H9 (cell line): ENCODE measurements around the gene PSMD10. TPM values are rescaled to one million over a fixed set of nuclear protein-coding genes. Genes with fewer than 3 reads are reported as not detected.

Experiments
- DNase-seq: peaks from one replicate; pipeline ENCODE4 v3.0.0-alpha.2; 2017
- H2AFZ ChIP-seq: one replicate; pipeline ENCODE4 v1.6.1; 2013; ENCODE audit warnings: mild to moderate bottlenecking, low read length, control low read depth, moderate library complexity
- H2AK5ac ChIP-seq: 2 replicates; pipeline ENCODE4 v1.6.1; 2013; ENCODE audit warnings: low read length, control low read depth, mixed read lengths; ENCODE audit not compliant: insufficient read length
- H2BK120ac ChIP-seq: one replicate; pipeline ENCODE4 v1.6.1; 2013; ENCODE audit warnings: low read depth, mild to moderate bottlenecking, low read length, control low read depth, inconsistent platforms; ENCODE audit not compliant: poor library complexity, severe bottlenecking
- H2BK12ac ChIP-seq: 2 replicates; pipeline ENCODE4 v1.6.1; 2013; ENCODE audit warnings: low read length, control low read depth, mixed read lengths, low read depth; ENCODE audit not compliant: insufficient read length
- H2BK15ac ChIP-seq: 2 replicates; pipeline ENCODE4 v1.6.1; 2013; ENCODE audit warnings: low read depth, low read length, control low read depth
- H2BK20ac ChIP-seq: one replicate; pipeline ENCODE4 v1.6.1; 2013; ENCODE audit warnings: low read depth, mild to moderate bottlenecking, low read length, control low read depth, inconsistent platforms; ENCODE audit not compliant: poor library complexity, severe bottlenecking
- H2BK5ac ChIP-seq: 2 replicates; pipeline ENCODE4 v1.6.1; 2013; ENCODE audit warnings: low read length, control low read depth, mixed read lengths; ENCODE audit not compliant: insufficient read length
- H3K14ac ChIP-seq: 2 replicates; pipeline ENCODE4 v1.6.1; 2013; ENCODE audit warnings: low read length, control low read depth; ENCODE audit not compliant: insufficient read depth
- H3K18ac ChIP-seq: 2 replicates; pipeline ENCODE4 v1.6.1; 2013; ENCODE audit warnings: low read depth, mild to moderate bottlenecking, mixed read lengths, low read length, control low read depth; ENCODE audit not compliant: insufficient read length
- H3K23ac ChIP-seq: 2 replicates; pipeline ENCODE4 v1.6.1; 2013; ENCODE audit warnings: low read length, control low read depth, mixed read lengths, low read depth; ENCODE audit not compliant: insufficient read length
- H3K23me2 ChIP-seq: 2 replicates; pipeline ENCODE4 v1.6.1; 2013; ENCODE audit warnings: low read depth, mild to moderate bottlenecking, mixed read lengths, low read length, control low read depth; ENCODE audit not compliant: insufficient read length, poor library complexity, severe bottlenecking
- H3K27ac ChIP-seq: 2 replicates; pipeline ENCODE4 v1.5.1; 2013; ENCODE audit warnings: low read length, control low read depth, mixed read lengths, low read depth; ENCODE audit not compliant: insufficient read length
- H3K27me3 ChIP-seq: 2 replicates; pipeline ENCODE4 v1.6.1; 2013; ENCODE audit warnings: low read length, control low read depth, inconsistent platforms; ENCODE audit not compliant: insufficient read depth
- H3K4ac ChIP-seq: 2 replicates; pipeline ENCODE4 v1.6.1; 2013; ENCODE audit warnings: low read depth, mild to moderate bottlenecking, control low read depth, inconsistent platforms, low read length, moderate library complexity
- H3K4me1 ChIP-seq: 2 replicates; pipeline ENCODE4 v1.6.1; 2013; ENCODE audit warnings: low read length, control low read depth, inconsistent platforms; ENCODE audit not compliant: insufficient read depth
- H3K4me2 ChIP-seq: 2 replicates; pipeline ENCODE4 v1.6.1; 2013; ENCODE audit warnings: low read length, control low read depth, mixed read lengths; ENCODE audit not compliant: insufficient read length, insufficient read depth
- H3K56ac ChIP-seq: 2 replicates; pipeline ENCODE4 v1.6.1; 2013; ENCODE audit warnings: low read depth, mild to moderate bottlenecking, mixed read lengths, low read length, control low read depth; ENCODE audit not compliant: insufficient read length
- H3K79me1 ChIP-seq: 2 replicates; pipeline ENCODE4 v1.6.1; 2013; ENCODE audit warnings: low read depth, mild to moderate bottlenecking, moderate library complexity, low read length, control low read depth, inconsistent platforms; ENCODE audit not compliant: insufficient read depth, poor library complexity, severe bottlenecking
- H3K79me2 ChIP-seq: 2 replicates; pipeline ENCODE4 v1.6.1; 2013; ENCODE audit warnings: low read length, control low read depth, inconsistent platforms; ENCODE audit not compliant: insufficient read depth
- H3K9ac ChIP-seq: 2 replicates; pipeline ENCODE4 v1.6.1; 2013; ENCODE audit warnings: low read length, control low read depth, mixed read lengths; ENCODE audit not compliant: insufficient read length; ENCODE audit errors: extremely low read depth
- H3K9me3 ChIP-seq: one replicate; pipeline ENCODE4 v1.6.1; 2013; ENCODE audit warnings: low read depth, low read length, inconsistent platforms; ENCODE audit not compliant: control insufficient read depth
- H3T11ph ChIP-seq: one replicate; pipeline ENCODE4 v1.6.1; 2013; ENCODE audit warnings: mild to moderate bottlenecking, low read length, control low read depth, inconsistent platforms
- H4K20me1 ChIP-seq: one replicate; pipeline ENCODE4 v1.6.1; 2013; ENCODE audit not compliant: control insufficient read depth, insufficient read length, insufficient read depth
- H4K5ac ChIP-seq: 2 replicates; pipeline ENCODE4 v1.6.1; 2013; ENCODE audit warnings: low read depth, mild to moderate bottlenecking, mixed read lengths, low read length, control low read depth; ENCODE audit not compliant: insufficient read length
- H4K8ac ChIP-seq: replicated peaks from 2 replicates; pipeline ENCODE4 v1.6.1; 2013; ENCODE audit warnings: low read length, control low read depth, mixed read lengths, low read depth; ENCODE audit not compliant: insufficient read length
- H4K91ac ChIP-seq: 2 replicates; pipeline ENCODE4 v1.6.1; 2013; ENCODE audit warnings: low read depth, mild to moderate bottlenecking, moderate library complexity, mixed read lengths, low read length, control low read depth; ENCODE audit not compliant: insufficient read length
- H3K27ac Mint-ChIP-seq, 3 experiments: 2 replicates in 2 of 3; 3 replicates in 1 of 3; pipeline ENCODE4 v1.8.0; 2020 to 2021; ENCODE audit warnings: mixed read lengths in 3 of 3, mild to moderate bottlenecking in 1 of 3, moderate library complexity in 1 of 3
- H3K27me3 Mint-ChIP-seq: 2 replicates; pipeline ENCODE4 v1.8.0; 2021; ENCODE audit warnings: low read depth, mild to moderate bottlenecking, moderate library complexity, mixed read lengths
- H3K36me3 Mint-ChIP-seq, 3 experiments: 2 replicates in 2 of 3; 3 replicates in 1 of 3; pipeline ENCODE4 v1.8.0; 2020 to 2021; ENCODE audit warnings: low read depth in 3 of 3, mixed read lengths in 3 of 3; ENCODE audit not compliant: insufficient read depth in 1 of 3
- H3K4me1 Mint-ChIP-seq, 2 experiments: 2 replicates each; pipeline ENCODE4 v1.8.0; 2020; ENCODE audit warnings: mixed read lengths in 2 of 2
- H3K4me3 Mint-ChIP-seq, 2 experiments: 2 replicates in 1 of 2; 3 replicates in 1 of 2; pipeline ENCODE4 v1.8.0; 2020 to 2021; ENCODE audit warnings: mild to moderate bottlenecking in 2 of 2, mixed read lengths in 2 of 2, moderate library complexity in 1 of 2
- H3K9me3 Mint-ChIP-seq, 2 experiments: 2 replicates in 1 of 2; 3 replicates in 1 of 2; pipeline ENCODE4 v1.8.0; 2020; ENCODE audit warnings: mild to moderate bottlenecking in 2 of 2, mixed read lengths in 2 of 2, moderate library complexity in 1 of 2
- CTCF ChIP-seq: fragments of 200-600 bp; sonication (generic); conservative IDR thresholded peaks from 3 replicates; pipeline ENCODE4 v1.8.0; 2021; ENCODE audit warnings: antibody characterized with exemption, mild to moderate bottlenecking
- total RNA-seq: library from RNA; stranded (reverse); gene quantifications from 2 replicates; pipeline ENCODE4 v1.2.1, GENCODE V29; 2021

PSMD10 gene
- total RNA-seq, 1 experiment from 2014 or later: 93.9 TPM

GRCh38 chrX:108105473-108105872 lies 14.1 kb upstream of the PSMD10 start:
- DNase-seq: no peak
- no peak overlapping the region for H2BK5ac ChIP-seq
- no peak overlapping the region for H3T11ph ChIP-seq
- no peaks in the 10 kb centered on the region for H3K79me2 ChIP-seq
- H4K8ac ChIP-seq: no peak overlapping the region
- no peaks in the 10 kb centered on the region for H3K36me3 Mint-ChIP-seq
- no peak overlapping the region for H4K91ac ChIP-seq
- peaks cover 0 to 3% of the 10 kb centered on the region in 2 experiments; a peak in 2 of 5 replicates for H3K9me3 Mint-ChIP-seq
- H3K23ac ChIP-seq: no peak overlapping the region
- H3K27ac ChIP-seq: no peak overlapping the region
- no peak overlapping the region for H2BK120ac ChIP-seq
- no peak overlapping the region for H3K4ac ChIP-seq
- H2BK15ac ChIP-seq: no peak overlapping the region
- H2BK20ac ChIP-seq: no peak overlapping the region
- H3K79me1 ChIP-seq: no peaks in the 10 kb centered on the region
- H3K4me1 Mint-ChIP-seq: peaks cover 5 to 7% of the 10 kb centered on the region in 2 experiments
- no peak overlapping the region for H2AFZ ChIP-seq
- H3K4me3 Mint-ChIP-seq: no peak overlapping the region
- H3K23me2 ChIP-seq: no peaks in the 10 kb centered on the region
- no peak for TF ChIP-seq CTCF
- no peaks in the 10 kb centered on the region for H4K20me1 ChIP-seq
- no peaks in the 10 kb centered on the region; the same call in 1 of the 2 replicates for H3K4me1 ChIP-seq
- no peak overlapping the region for H3K18ac ChIP-seq
- no peaks in the 10 kb centered on the region for H3K9me3 ChIP-seq
- H3K27me3 Mint-ChIP-seq: peaks cover 2% of the 10 kb centered on the region
- no peak overlapping the region for H3K4me2 ChIP-seq
- no peaks in the 10 kb centered on the region for H3K27me3 ChIP-seq
- H2BK12ac ChIP-seq: no peak overlapping the region
- no peak overlapping the region for H4K5ac ChIP-seq
- peak overlapping the region in 1 of 3 experiments; percentile 3; a peak in 3 of 7 replicates for H3K27ac Mint-ChIP-seq
- no peak overlapping the region for H3K14ac ChIP-seq
- H3K56ac ChIP-seq: no peak overlapping the region
- H3K9ac ChIP-seq: no peak overlapping the region
- no peak overlapping the region for H2AK5ac ChIP-seq
